MM.1S (cell line): Measurements from ENCODE around the gene SLC25A11.

ENCODE experiments used
- CTCF ChIP-seq: fragments of 300-600 bp; sonication (generic); IDR thresholded peaks from 2 replicates; pipeline ENCODE4 v1.5.1; 2016; ENCODE audit warnings: antibody characterized with exemption, low read length, mixed read lengths
- EZH2 ChIP-seq: fragments of 300-600 bp; sonication (generic); optimal IDR thresholded peaks from 2 replicates; pipeline ENCODE3; 2017; ENCODE audit warnings: low read depth, mild to moderate bottlenecking, antibody characterized with exemption, low read length, mixed read lengths

GRCh38 chr17:4938688-4939545 is 929 bp downstream of the SLC25A11 start:
- no peak for TF ChIP-seq CTCF
- no peak for TF ChIP-seq EZH2
